Neural progenitor cell (in vitro differentiated cells): ENCODE results near the gene ACKR4.

Source experiments
- CTCF ChIP-seq: fragments of 200-600 bp; sonication (generic); IDR thresholded peaks from 2 replicates; pipeline ENCODE4 v1.5.1; 2017; ENCODE audit warnings: antibody characterized with exemption, mild to moderate bottlenecking
- EZH2 ChIP-seq: fragments of 200-600 bp; sonication (generic); IDR thresholded peaks from 2 replicates; pipeline ENCODE4 v1.6.1; 2017; ENCODE audit warnings: antibody characterized with exemption, mild to moderate bottlenecking, moderate library complexity

GRCh38 chr3:132605374-132605792 is 8.3 kb downstream of the ACKR4 start:
- TF ChIP-seq CTCF (no peak), EZH2 (no peak)
